HepG2 (cell line): ENCODE data around the gene PLIN5. TPM values are rescaled to one million over a fixed set of nuclear protein-coding genes. Genes with fewer than 3 reads are reported as not detected.

Source experiments
- ATAC-seq: fragments of 200-7000 bp; cut with Tn5 transposase; 3 replicates; pipeline ENCODE4 v1.9.1; 2020; ENCODE audit warnings: mild to moderate bottlenecking, moderate library complexity
- BruUV-seq: library from RNA; stranded (reverse); fragments of 400-500 nt; replicated peaks from 2 replicates; lab custom pipeline; 2021; lab: Mats Ljungman, UMichigan
- CTCF ChIA-PET: fragments of 300-600 bp; formaldehyde crosslinking; extraction: SDS; loops from one replicate; lab custom pipeline; 2021; ENCODE audit warnings: low total read pairs, inconsistent platforms, low intra/inter-chr PET ratio; lab: Yijun Ruan, JAX
- POLR2A ChIA-PET: fragments of 350-600 bp; sonication (Branson Sonifier 250); formaldehyde crosslinking; loops from one replicate; lab custom pipeline; 2020; ENCODE audit warnings: antibody characterized with exemption, inconsistent platforms; lab: Yijun Ruan, JAX
- DNase-seq: peaks from one replicate; pipeline ENCODE4 v3.0.0-alpha.2; 2015; ENCODE audit warnings: low spot score
- FAIRE-seq: peaks from 3 replicates; lab custom pipeline; 2011; peaks lifted over from hg19 to GRCh38; lab: Jason Lieb, UNC
- H2AFZ ChIP-seq: one replicate; pipeline ENCODE4 v1.6.1; 2011; ENCODE audit warnings: low read length, inconsistent platforms
- H3K27ac ChIP-seq: fragments of 300-600 bp; 3 replicates; pipeline ENCODE4 v1.8.0; 2011; ENCODE audit warnings: mixed run types, mild to moderate bottlenecking, mixed read lengths, low read length, inconsistent platforms; ENCODE audit not compliant: insufficient read depth; ENCODE audit errors: extremely low read length
- H3K27me3 ChIP-seq, 2 experiments: fragments of 200-600 bp in 1 of 2; 2 replicates in 1 of 2; 3 replicates in 1 of 2; pipeline versions ENCODE4 v1.6.0 to v1.8.0; 2011; ENCODE audit warnings: low read length in 2 of 2, mild to moderate bottlenecking in 2 of 2, moderate library complexity in 2 of 2, inconsistent platforms in 1 of 2; ENCODE audit not compliant: insufficient read depth in 2 of 2, control insufficient read depth in 1 of 2
- H3K36me3 ChIP-seq, 2 experiments: fragments of 200-600 bp in 1 of 2; replicated peaks in 1 of 2; 2 replicates in 1 of 2; 3 replicates in 1 of 2; pipeline versions ENCODE4 v1.5.1 to v1.8.0; 2011; ENCODE audit warnings: low read length in 2 of 2, inconsistent platforms in 1 of 2; ENCODE audit not compliant: insufficient read depth in 2 of 2, control insufficient read depth in 1 of 2
- H3K4me1 ChIP-seq: 2 replicates; pipeline ENCODE4 v1.5.1; 2012; ENCODE audit warnings: low read length, inconsistent platforms; ENCODE audit not compliant: insufficient read depth
- H3K4me2 ChIP-seq: 2 replicates; pipeline ENCODE4 v1.6.0; 2011; ENCODE audit warnings: low read depth, low read length, inconsistent platforms
- H3K4me3 ChIP-seq, 3 experiments: fragments of 200-600 bp in 1 of 3; sonication (generic), shearing (Covaris generic) in 1 of 3; replicated peaks in 1 of 3; 2 replicates each; pipeline ENCODE4 v1.5.1; 2011 to 2016; ENCODE audit warnings: low read length in 3 of 3, inconsistent platforms in 2 of 3, low read depth in 2 of 3, mild to moderate bottlenecking in 2 of 3, control low read depth in 1 of 3, mixed read lengths in 1 of 3; ENCODE audit not compliant: insufficient read depth in 1 of 3
- H3K79me2 ChIP-seq: one replicate; pipeline ENCODE4 v1.6.1; 2011; ENCODE audit warnings: low read length, inconsistent platforms; ENCODE audit not compliant: insufficient read depth
- H3K9ac ChIP-seq: 2 replicates; pipeline ENCODE4 v1.6.0; 2011; ENCODE audit warnings: mild to moderate bottlenecking, low read depth, low read length, inconsistent platforms; ENCODE audit not compliant: insufficient read depth
- H3K9me3 ChIP-seq: 2 replicates; pipeline ENCODE4 v1.5.1; 2012; ENCODE audit warnings: mild to moderate bottlenecking, low read length
- H4K20me1 ChIP-seq: 2 replicates; pipeline ENCODE4 v1.6.0; 2011; ENCODE audit warnings: inconsistent platforms, mild to moderate bottlenecking, low read length, moderate library complexity; ENCODE audit not compliant: insufficient read depth
- CAMTA2 ChIP-seq: sonication (generic); formaldehyde crosslinking; IDR thresholded peaks from 2 replicates; pipeline ENCODE4 v1.4.0; 2020; ENCODE audit warnings: mild to moderate bottlenecking, missing genetic modification reagents, borderline replicate concordance
- EEA1 ChIP-seq: sonication (generic); formaldehyde crosslinking; IDR thresholded peaks from 2 replicates; pipeline ENCODE4 v1.5.1; 2020; ENCODE audit warnings: mild to moderate bottlenecking, missing genetic modification reagents, borderline replicate concordance
- GATAD2A ChIP-seq: IDR thresholded peaks from 2 replicates; pipeline ENCODE4 v1.6.1; 2016
- PRDM15 ChIP-seq: sonication (generic); formaldehyde crosslinking; IDR thresholded peaks from 2 replicates; pipeline ENCODE4 v1.4.0; 2020; ENCODE audit warnings: missing genetic modification reagents
- SP5 ChIP-seq: IDR thresholded peaks from 2 replicates; pipeline ENCODE4 v1.6.1; 2016; ENCODE audit warnings: low read depth, borderline replicate concordance
- ZBTB40 ChIP-seq, 2 experiments: fragments of 450-650 bp in 1 of 2; sonication (generic) in 1 of 2; formaldehyde crosslinking in 1 of 2; IDR thresholded peaks; 2 replicates each; pipeline versions ENCODE4 v1.6.1 to v1.8.0; 2016 to 2022; ENCODE audit warnings: antibody characterized with exemption in 1 of 2, mild to moderate bottlenecking in 1 of 2, missing genetic modification reagents in 1 of 2
- ZNF232 ChIP-seq: sonication (generic); formaldehyde crosslinking; IDR thresholded peaks from 2 replicates; pipeline ENCODE4 v1.4.0; 2020; ENCODE audit warnings: missing genetic modification reagents, borderline replicate concordance
- ZNF546 ChIP-seq: sonication (generic); formaldehyde crosslinking; conservative IDR thresholded peaks from 2 replicates; pipeline ENCODE4 v1.8.1; 2023; ENCODE audit warnings: mild to moderate bottlenecking, missing genetic modification reagents
- WGBS: methylation state at CpG from one replicate; pipeline ENCODE4 v1.1.6; 2017; ENCODE audit warnings: low lambda C conversion rate; 5-methylcytosine and 5-hydroxymethylcytosine counted together
- in situ Hi-C: cut with HindIII; loops from 2 replicates; pipeline ENCODE4 v1.10.0; 2017; ENCODE audit warnings: low pct_unique_long_range_greater_than_20kb; ENCODE audit not compliant: extremely low pct_ligation_motif_present
- intact Hi-C: fragments of 100-400 bp; cut with micrococcal nuclease; formaldehyde crosslinking; loops from one replicate; pipeline ENCODE4 v1.10.0; 2022; ENCODE audit not compliant: unreplicated experiment
- polyA plus RNA-seq, 8 experiments: library from polyadenylated mRNA; depleted of rRNA in 3 of 8; stranded (reverse) in 7 of 8; unstranded in 1 of 8; fragments of >200 nt; fragmentation: Illumina TruSeq in 4 of 8; extraction: Trizol in 4 of 8; gene quantifications; 2 replicates each; pipeline versions ENCODE4 v1.2.1 to v1.2.3, GENCODE V29; 2011 to 2016; ENCODE audit warnings: low read depth in 4 of 8, missing spikeins in 1 of 8, mixed read lengths in 1 of 8; ENCODE audit not compliant: insufficient read depth in 1 of 8
- total RNA-seq, 5 experiments: library from RNA; depleted of rRNA; stranded (reverse); fragments of >200 nt; fragmentation: Illumina TruSeq; extraction: Trizol; gene quantifications; 2 replicates each; pipeline ENCODE4 v1.2.3, GENCODE V29; 2016; ENCODE audit warnings: low read depth in 1 of 5

The PLIN5 gene
- total and polyA plus RNA-seq, 2 of the 13 experiments (the other 11 are each of a cell fraction or from before 2014, with no cell fraction given) = 1.8 to 4.8 TPM

GRCh38 chr19:4523306-4524110 lies 11.5 kb downstream of the PLIN5 start:
- no TSS peak for BruUV-seq
- H2AFZ ChIP-seq = no peak overlapping the region
- intact Hi-C loops = no loop called here
- H3K4me3 ChIP-seq = peak overlapping the region in 1 of 3 experiments; percentile 39; a peak in 1 of 6 replicates
- DNase-seq (peak; percentile 51), ATAC-seq (peak; percentile 5), FAIRE-seq (peak; percentile 70)
- no peak overlapping the region for H3K27ac ChIP-seq
- ChIA-PET CTCF (no interaction called here), POLR2A (interaction anchor here (0.9 to 4.5 kb wide), 3 partner anchors 12 to 52 kb away, joined by 3 to 38 read pairs (median 7); partner anchors contain the start of gene PLIN5)
- H3K4me2 ChIP-seq = peak overlapping the region; percentile 41
- H3K9ac ChIP-seq = no peak overlapping the region
- in situ Hi-C loops = no loop called here
- no peaks in the 10 kb centered on the region for H4K20me1 ChIP-seq
- H3K36me3 ChIP-seq = no peaks in the 10 kb centered on the region
- H3K79me2 ChIP-seq = no peaks in the 10 kb centered on the region
- peaks cover 51% of the 10 kb centered on the region for H3K4me1 ChIP-seq
- no peaks in the 10 kb centered on the region for H3K27me3 ChIP-seq
- H3K9me3 ChIP-seq = no peaks in the 10 kb centered on the region
- WGBS = 57% methylated on average over 13 of the region's 53 CpGs
- TF ChIP-seq SP5 (CRISPR knock-in tag) (peak; percentile 75; the same call in 1 of the 2 replicates), EEA1 (0 out of 2 replicates have a peak, but pooled peaks have one; percentile 55), CAMTA2 (CRISPR knock-in tag) (no peak), ZNF232 (CRISPR knock-in tag) (0 out of 2 replicates have a peak, but pooled peaks have one; percentile 67), ZNF546 (CRISPR knock-in tag) (0 out of 2 replicates have a peak, but pooled peaks have one; percentile 52), GATAD2A (CRISPR knock-in tag) (peak; percentile 72), ZBTB40 (IDR thresholded peaks at IDR 0.05) (no peak), ZBTB40 (CRISPR knock-in tag; IDR thresholded peaks at IDR 0.05) (no peak), PRDM15 (CRISPR knock-in tag) (peak; percentile 67; the same call in 1 of the 2 replicates)
